ENCODE measurements around the gene SLC6A1.
"Not testable (repeated sequence)": the region's sequence is repeated elsewhere in the genome, so short reads cannot be mapped to it uniquely, and the experiment has no call there.

The SLC6A1 gene

DNA sequence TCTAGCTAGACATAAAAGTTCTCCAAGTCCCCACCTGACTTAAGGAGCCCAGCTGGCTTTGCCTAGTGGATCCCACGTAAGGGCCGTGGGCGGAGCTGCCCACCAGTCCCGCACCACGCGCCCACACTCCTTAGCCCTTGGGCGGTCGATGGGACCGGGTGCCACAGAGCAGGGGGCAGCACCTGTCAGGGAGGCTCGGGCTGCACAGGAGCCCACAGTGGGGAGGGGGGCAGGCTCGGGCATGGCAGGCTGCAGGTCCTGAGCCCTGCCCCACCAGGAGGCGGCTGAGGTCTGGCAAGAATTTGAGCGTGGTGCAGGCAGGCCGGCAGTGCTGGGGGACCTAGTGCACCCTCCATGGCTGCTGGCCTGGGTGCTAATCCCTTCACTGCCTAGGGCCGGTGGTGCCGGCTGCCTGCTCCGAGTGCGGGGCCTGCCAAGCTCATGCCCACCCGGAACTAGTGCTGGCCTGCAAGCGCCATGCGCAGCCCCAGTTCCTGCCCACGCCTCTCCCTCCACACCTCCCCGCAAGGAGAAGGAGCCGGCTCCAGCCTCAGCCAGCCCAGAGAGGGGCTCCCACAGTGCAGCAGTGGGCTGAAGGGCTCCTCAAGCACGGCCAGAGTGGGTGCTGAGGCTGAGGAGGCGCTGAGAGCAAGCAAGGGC lies 78.7 kb downstream of the SLC6A1 start:
- DNase-seq, result no peak

DNA sequence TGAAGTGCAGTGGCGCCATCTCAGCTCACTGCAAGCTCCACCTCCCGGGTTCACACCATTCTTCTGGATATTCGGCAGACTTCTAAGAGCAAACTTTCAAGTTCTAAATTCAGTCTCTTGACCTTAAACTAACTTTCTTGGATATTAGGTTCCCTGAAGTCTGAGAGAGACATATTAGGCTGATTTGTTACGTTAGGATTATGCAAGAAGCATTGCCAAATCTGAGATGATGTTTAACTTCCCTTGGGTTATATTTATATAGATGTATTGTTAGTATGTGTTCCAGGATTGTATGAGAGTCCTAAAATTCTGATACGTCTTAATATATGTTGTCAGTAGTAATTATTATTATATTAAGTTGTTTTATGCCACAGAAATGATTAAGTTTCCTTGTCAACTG lies 80.1 kb downstream of the SLC6A1 start:
- DNase-seq, result no peak

DNA sequence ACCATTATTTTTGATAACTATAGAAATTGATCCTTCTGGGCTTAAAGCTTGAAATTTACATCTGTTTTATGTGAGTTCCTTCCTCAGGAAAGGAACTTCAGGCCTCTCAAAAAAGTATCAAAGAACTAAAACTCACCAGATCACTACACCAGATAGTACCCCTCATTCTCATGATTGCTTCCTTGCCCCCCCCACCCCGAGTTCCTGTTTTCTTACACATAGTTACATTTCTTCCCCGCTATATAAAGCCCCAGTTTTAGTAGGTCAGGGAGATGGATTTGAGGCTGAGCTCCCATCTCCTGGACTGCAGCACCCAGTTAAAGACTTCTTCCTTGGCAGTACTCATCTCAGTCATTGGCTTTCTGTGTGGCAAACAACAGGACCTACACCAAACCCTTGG lies 81.5 kb downstream of the SLC6A1 start:
- DNase-seq, result no peak

DNA sequence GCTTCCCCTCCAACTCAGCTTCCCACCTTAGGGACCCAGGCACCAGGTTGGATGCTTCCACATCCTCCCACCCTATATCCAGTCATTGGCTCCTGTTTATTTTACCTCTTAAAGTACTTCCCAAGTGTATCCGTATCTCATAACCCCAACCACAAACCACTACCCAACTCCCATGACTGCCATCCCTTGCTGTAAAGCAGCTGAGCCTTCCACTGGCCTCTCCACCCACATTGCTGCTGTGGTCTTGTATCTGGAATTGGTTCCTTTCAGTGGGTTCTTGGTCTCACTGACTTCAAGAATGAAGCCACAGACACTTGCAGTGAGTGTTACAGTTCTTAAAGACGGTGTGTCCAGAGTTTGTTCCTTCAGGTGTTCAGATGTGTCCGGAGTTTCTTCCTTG lies 81.9 kb downstream of the SLC6A1 start:
- no peak for DNase-seq

DNA sequence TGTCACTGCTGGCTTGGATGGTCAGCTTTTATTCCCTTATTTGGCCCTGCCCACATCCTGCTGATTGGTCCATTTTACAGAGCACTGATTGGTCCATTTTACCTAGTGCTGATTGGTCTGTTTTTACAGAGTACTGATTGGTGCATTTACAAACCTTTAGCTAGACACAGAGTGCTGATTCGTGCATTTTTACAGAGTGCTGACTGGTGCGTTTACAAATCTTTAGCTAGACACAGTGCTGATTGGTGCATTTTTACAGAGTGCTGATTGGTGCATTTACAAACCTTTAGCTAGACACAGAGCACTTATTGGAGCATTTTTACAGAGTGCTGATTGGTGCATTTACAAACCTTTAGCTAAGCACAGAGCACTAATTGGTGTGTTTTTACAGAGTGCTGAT lies 82.6 kb downstream of the SLC6A1 start:
- DNase-seq, result not testable (repeated sequence)

DNA sequence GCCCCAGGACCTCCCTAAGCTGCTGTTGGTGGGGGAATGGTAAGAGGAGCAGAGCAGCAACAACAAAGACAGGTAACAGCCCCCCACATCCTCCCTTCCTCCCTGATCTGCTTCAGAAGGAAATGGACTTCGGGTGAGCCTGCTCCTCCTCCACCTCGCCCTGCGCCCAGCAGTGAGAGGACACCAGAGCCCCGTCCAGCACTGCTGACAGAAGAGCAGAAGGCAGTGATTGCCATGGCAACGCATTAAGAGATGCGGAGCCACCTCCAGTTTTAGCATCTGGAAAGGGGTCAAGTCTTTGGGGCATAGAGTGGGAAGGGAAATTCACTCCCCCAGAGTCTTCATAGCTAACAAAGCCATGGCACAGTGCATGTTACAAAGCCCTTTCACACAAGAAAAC lies 84.2 kb downstream of the SLC6A1 start:
- no peak for DNase-seq

DNA sequence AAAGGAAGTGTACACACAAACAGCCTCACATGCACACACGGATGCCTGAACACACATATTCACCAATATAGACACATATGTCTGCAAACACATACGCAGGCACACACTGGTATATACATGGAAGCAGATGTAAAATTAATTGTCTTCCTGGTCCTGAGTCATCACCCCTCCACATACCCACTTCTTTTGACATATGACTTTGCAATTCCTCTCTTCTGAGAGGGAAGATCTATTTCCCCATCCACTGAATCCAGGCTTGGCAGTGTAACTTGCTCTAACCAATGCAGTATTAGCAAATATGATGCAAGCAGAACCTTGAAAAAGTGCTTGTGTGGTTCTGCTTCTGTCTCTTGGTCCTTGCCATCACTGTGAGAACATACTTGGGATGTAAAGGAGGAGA lies 84.9 kb downstream of the SLC6A1 start:
- DNase-seq, result no peak

DNA sequence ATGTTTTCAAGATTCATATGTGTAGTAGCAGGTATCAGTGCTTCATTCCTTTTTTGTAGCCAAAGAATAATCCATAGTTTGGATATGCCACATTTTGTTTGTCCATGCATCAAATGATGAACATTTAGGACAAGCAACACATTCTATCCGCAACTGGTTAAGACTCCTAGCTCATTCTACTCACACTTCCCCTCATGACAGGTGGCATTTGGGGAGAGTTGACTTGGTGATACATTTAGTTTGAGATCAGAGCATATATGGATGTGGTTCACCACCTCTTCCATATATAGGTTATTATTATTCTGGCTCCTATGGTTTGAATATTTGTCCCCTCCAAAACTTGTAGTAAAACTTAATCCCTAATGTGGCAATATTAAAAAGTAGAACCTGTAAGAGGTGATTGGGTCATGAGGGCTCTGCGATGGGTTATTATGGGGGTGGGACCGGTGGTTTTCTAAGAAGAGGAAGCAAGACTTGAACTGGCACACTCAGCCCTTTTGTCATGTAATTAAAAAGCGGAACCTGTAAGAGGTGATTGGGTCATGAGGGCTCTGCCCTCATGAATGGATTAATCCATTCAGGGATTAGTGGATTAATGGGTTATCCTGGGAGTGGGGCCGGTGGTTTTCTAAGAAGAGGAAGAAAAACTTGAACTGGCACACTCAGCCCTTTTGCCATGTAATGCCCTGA lies 86.4 kb downstream of the SLC6A1 start:
- no peak for DNase-seq

DNA sequence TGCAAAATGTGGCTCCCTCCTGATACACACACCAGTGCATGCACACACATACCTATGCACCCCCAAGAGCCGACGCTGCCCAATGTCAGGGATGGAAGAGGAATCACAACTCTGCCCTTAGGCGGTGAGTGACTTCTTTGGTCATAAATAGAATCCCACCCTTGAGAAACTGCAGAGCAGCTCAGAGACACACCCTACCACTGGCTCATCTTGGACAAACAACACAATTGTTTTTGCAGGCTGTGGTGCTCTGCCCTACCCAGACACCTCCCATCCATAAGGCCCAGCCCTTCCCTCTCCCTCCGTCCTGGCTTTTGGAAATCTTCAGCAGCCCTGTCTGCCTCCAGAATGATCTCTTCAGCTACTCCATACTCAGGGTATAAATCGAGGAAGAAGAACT lies 87.9 kb downstream of the SLC6A1 start:
- DNase-seq, result no peak

DNA sequence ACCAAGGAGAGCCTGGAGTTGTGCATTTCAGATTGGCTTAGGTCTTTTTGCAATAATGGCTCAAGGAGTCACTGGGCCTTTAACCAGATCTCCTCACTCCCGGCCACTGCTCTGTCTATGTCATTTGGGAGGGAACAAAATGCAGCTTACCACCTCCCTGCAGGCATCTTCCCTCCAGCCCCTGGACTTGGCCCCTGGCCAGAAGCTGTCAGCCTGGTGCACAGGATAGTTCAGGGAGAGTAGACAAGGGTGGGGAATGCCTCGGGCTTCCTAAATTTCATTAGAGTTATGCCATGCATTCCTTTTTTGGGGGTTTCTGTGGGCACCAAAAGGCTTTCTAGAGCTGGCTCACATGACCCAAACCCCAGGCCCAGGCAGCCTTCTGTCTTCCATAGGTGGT lies 91.5 kb downstream of the SLC6A1 start:
- no peak for DNase-seq

DNA sequence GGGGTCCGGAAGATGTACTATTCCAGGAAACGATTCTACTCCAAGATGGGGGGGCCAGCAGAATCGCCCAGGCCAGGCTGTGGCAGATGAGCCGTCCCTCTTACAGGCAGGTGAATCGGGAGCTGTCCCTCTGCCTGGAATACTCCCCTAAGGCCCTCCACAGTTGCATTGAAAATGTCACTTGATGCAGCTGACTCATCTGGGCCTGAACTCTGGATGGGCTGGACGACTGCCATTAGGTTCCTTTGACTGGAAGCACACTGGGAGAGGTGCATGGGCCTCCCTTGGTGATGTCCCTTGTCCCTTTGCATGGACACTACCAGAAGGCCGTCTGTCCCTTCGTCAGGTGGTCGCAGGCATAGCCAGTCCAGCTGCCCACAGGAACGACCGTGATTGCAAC lies 92.1 kb downstream of the SLC6A1 start:
- no peak for DNase-seq

DNA sequence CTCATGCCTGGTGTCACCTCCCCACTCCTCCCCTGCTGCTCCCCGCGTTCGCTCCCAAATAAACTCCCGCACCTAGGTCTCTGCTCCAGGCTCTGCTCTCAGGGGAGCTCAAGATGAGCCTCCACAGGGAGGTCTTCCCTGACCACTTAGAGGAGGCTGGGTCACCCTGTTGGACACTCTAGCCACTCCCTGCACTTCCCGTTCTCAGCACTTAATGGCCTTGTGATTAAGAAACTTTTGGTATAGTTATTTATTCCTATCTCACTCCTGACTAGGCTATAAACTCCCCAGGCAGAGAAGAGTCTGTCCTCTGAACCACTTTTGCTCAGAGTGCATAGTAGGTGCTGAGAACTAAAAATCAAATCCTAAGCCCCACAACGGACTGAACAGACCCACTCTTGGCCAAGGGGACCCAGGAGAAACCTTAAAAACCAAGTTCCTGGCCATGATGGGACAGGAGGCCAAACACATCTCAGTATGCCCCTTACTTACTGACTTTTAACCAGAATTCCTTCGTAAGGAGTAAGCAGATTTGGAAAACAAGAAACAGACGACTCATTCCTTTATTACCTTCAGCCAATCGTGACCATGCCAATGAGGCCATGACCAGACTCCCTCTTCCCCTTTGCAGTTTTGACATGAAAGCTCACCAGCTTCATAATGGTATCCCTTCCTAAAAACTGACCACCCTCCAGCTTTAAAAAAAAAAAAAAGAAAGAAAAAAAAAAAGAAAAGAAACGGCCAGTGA lies 92.7 kb downstream of the SLC6A1 start:
- DNase-seq, result no peak

DNA sequence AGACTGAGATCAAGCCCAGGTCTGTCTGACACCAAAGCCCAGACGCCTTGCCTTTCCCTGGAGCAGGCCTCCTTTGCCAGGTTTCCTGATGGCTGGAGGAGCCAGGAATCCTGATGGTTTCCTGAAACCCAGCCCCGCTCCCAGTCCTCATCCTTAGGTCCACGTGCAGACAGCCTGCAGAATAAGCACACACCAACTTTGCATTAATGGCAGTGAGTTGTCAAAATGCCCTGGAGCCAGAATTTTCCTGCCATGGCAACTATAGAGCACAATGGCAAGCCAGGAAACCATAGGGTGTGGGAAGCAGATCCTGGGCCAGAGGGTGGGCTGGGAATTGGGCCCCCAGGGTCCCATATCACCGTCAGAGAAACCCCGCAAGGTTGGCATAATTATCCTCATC lies 94.3 kb downstream of the SLC6A1 start:
- no peak for DNase-seq

DNA sequence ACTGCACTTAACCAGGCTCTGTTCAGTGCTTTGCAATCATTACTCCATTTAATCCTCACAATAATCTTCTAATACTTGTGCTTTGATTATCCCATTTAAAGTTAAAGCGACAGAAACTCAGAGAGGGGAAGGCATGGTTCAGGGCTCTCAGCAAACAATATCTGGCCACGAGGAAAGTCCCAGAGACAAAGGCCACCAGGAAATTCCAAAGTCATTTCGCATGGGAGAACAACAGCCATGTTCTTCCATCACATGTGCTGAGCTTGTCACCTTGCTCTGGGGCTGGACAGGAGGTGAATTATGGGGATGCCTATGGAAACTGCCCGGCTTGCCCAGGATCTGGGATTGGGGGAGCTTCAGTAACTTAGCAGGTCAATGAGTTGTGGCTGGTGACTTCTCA lies 95.5 kb downstream of the SLC6A1 start:
- no peak for DNase-seq

DNA sequence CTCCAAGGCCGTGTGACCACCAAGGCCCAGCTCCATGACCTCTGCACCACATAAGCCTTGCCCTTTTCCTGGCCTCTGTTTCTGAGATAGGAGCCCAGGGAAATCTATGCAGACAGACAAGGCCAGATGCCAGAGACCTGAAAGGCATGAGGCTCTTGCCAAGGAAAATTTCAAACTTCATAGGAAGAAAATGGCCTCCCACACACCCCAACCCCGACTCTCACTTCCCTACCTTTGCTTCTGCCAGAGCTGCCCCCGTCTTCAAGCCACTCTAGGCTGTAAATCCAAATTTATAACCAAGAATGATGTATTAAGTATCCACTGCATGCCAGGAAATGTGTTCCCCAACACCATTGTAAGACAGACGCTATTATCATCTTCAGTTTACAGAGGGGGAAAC lies 96.3 kb downstream of the SLC6A1 start:
- DNase-seq, result no peak
